ENCODE measurements around the gene KIAA0586.

DNA sequence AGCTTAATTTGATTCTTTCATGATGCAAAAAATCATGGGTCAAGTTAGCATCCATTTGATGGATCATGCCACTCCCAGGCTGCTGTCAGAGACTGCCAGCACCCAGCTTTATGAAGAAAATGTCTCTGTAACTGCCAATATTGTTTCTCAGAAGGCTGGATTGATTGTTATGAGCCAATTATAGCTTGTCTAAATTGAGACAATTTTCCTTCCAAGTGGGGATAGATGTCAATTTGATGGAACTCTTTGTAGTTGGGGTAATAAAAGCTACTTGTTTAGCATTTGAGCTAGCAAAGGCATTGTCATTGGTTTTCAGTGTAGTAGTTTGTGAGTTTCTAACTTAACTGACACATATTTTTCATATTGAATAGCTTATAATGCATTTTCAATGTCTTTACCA is 128.1 kb downstream of the KIAA0586 start:
- TF ChIP-seq, protein P1, sequence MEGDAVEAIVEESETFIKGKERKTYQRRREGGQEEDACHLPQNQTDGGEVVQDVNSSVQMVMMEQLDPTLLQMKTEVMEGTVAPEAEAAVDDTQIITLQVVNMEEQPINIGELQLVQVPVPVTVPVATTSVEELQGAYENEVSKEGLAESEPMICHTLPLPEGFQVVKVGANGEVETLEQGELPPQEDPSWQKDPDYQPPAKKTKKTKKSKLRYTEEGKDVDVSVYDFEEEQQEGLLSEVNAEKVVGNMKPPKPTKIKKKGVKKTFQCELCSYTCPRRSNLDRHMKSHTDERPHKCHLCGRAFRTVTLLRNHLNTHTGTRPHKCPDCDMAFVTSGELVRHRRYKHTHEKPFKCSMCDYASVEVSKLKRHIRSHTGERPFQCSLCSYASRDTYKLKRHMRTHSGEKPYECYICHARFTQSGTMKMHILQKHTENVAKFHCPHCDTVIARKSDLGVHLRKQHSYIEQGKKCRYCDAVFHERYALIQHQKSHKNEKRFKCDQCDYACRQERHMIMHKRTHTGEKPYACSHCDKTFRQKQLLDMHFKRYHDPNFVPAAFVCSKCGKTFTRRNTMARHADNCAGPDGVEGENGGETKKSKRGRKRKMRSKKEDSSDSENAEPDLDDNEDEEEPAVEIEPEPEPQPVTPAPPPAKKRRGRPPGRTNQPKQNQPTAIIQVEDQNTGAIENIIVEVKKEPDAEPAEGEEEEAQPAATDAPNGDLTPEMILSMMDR (IDR thresholded peaks at IDR 0.05), result no peak
- TF ChIP-seq POLR2A (IDR thresholded peaks at IDR 0.05), result no peak

Measured in esophagus squamous epithelium (tissue), 4 donors.